ENCODE measurements around the gene SSTR5. TPM values are rescaled to one million over a fixed set of nuclear protein-coding genes. Genes with fewer than 3 reads are reported as not detected.
"Not testable (repeated sequence)": the region's sequence is repeated elsewhere in the genome, so short reads cannot be mapped to it uniquely, and the experiment has no call there.

The SSTR5 gene
- polyA plus RNA-seq, result under 1 TPM in 1 of 3 donors, not detected in 2; 0.15 TPM

DNA sequence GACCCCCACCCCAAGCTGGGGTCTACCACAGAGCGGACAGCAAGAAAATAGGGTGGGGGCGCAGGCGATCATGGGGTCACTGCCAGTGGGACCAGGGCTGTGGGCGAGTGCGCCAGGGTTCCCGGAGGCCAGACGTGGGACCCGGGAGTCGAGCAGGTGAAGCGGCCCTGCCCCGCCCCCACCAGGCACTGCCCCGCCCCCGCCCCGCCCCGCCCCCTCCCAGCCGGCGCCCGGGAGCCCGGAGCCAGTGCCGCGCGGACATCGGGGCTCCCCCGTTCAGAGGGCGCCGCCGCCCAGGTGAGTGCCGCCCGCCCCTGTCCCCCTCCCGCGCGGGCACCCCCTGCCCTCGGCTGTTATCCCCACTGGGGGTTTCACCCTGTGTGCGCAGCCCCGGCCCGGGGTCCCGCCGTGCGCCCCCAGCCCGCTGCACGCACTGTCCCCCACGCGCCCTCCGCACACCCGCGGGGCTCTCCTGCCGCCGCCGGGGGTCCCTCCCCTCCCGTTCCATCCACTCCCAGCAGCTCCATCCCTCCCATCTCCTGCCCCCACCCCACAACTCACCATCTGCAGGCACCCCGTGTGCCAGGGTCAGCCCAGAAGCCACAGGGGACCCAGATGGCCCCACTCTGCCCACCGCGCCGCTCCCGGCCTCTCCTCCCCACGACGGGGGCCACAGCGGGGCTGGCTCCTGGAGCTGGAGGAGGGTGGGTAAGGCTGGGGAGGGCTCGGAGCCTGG, at the start of gene SSTR5:
Gene SSTR5, plus strand, starts transcription at position 222 of the 736 bp plus-strand sequence. CDS start 6,122 bp downstream, outside the sequence.
- H3K27ac ChIP-seq (ENCODE audit: low read depth, low read length), result no peak within 1 kb of the TSS
- WGBS, 3 donors, result 6 to 12% (median 9%) methylated on average over 20 to 57 of the region's 59 CpGs

DNA sequence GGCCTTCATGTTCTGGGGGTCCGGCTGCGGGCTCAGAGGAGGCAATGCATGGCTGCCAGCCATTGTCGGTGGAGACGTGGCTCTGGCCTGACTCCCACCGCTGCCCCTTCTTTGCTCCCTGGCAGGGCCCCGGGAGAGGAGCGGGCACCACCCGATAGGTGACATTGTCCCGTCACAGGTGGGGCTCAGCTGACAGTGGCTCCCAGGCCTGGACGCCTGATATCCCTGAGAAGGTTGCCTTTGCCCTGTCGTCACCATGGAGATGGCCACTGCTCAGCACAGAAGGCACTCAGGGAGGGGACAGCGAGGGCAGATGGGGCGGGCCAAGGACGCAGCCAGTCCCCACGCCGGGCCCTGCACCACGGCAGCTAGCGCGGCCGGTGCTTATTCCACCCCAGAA, 48.4 kb upstream of the SSTR5 start:
- H3K27ac ChIP-seq (ENCODE audit: low read depth, low read length), result no peak overlapping the region
- WGBS, 3 donors, result 58 to 82% (median 80%) methylated on average over 20 of the region's 20 CpGs

DNA sequence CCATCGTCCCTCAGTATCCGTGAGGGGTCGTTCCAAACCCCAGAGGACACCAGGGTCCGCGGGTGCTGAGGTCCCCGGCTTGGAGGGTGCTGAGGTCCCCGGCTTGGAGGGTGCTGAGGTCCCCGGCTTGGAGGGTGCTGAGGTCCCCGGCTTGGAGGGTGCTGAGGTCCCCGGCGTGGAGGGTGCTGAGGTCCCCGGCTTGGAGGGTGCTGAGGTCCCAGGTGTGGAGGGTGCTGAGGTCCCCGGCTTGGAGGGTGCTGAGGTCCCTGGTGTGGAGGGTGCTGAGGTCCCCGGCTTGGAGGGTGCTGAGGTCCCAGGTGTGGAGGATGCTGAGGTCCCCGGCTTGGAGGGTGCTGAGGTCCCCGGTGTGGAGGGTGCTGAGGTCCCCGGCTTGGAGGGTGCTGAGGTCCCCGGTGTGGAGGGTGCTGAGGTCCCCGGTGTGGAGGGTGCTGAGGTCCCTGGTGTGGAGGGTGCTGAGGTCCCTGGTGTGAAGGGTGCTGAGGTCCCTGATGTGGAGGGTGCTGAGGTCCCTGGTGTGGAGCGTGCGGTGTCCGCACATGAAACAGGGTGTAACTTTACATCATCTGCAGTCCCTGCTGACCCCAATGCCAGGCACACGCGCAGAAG, 47.3 kb upstream of the SSTR5 start:
- not testable (repeated sequence) for H3K27ac ChIP-seq (ENCODE audit: low read depth, low read length)
- WGBS, 3 donors, result 69 to 72% (median 69%) methylated on average over 24 of the region's 24 CpGs

DNA sequence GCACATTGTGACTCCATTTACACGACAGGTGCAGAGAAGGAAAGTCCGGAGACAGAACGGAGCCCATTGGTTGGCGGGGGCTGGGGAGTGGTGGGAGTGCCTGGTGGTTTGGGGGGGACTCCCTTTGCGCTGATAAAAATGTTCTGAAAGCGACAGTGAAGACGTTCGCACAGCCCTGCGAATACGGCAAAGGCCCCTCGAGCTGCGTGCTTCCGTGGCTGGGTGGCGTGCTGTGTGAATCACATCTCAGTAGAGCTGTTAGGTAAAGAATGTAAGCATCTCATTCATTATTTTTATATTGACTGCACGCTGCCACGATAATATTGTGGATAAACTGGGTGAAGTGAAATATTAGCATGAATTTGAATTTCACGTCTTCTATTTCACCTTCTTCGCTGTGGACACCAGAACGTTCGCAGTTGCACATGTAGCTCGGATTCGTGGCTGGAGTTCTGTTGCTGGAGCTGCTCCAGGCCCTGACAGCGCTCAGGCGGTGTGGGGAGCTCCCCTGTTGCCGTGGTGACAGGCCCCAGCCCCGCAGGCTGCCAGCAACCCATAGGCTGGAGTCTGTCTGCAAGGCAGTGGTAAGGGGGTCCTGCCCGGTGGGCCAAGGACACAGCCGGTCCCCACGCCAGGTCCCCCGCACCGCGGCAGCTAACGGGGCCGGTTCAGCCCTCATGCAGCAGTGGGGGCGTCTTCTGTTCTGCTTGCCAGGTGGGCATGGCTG, 46.3 kb upstream of the SSTR5 start:
- H3K27ac ChIP-seq (ENCODE audit: low read depth, low read length), result no peak overlapping the region
- 55 to 68% (median 67%) methylated on average over 35 of the region's 35 CpGs for WGBS, 3 donors

DNA sequence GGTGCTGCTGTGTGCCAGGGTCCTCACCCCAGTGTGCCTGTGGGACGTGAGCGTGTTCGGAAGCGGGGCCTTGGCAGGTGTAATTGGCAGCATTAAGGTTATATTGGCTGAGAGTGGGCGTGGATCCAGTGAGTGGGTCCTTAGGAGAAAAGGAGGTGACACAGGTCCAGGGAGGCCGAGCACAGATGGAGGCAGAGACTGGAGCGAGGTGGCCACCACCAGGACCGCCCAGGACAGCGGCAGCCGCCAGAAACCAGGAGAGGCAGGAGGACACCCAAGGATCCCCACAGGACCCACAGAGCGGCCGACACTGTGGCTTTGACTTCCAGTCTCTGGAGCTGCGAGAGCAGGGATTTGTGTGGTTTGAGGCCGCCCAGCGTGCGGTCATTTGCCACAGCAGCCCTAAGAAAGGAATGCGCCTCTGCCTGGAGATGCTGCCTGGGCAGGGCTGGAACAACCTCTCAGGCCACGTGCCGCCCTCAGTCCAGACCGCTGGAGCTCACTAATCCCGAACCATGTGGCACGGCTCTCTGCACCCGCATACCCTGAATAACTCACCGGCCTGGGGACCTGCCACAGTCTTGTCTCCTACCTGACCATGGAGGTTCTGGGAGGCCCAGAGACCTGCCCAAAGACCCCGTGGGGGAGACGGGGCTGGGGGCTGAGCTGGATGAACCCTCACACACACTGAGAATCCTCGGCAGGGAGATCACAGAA, 45.6 kb upstream of the SSTR5 start:
- H3K27ac ChIP-seq (ENCODE audit: low read depth, low read length), result no peak overlapping the region
- WGBS, 3 donors, result 83 to 89% (median 83%) methylated on average over 25 to 27 of the region's 27 CpGs

DNA sequence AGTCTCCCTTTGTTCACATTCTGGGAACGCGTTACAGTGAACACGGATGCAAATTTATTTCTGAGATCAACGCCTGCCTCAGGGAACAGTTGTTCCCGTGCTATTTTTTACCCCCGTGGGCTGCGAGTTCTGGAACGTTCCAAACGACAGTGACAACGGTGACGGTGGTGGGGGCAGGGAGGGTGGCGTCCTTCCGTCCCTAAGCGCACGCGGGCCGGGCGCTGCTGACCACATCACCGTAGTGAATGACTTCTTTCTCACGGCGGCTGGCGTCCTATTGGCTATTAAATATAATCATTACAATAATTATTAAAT, 45.1 kb upstream of the SSTR5 start:
- WGBS, 3 donors, result 80 to 90% (median 82%) methylated on average over 22 of the region's 22 CpGs
- H3K27ac ChIP-seq (ENCODE audit: low read depth, low read length), result no peak overlapping the region

DNA sequence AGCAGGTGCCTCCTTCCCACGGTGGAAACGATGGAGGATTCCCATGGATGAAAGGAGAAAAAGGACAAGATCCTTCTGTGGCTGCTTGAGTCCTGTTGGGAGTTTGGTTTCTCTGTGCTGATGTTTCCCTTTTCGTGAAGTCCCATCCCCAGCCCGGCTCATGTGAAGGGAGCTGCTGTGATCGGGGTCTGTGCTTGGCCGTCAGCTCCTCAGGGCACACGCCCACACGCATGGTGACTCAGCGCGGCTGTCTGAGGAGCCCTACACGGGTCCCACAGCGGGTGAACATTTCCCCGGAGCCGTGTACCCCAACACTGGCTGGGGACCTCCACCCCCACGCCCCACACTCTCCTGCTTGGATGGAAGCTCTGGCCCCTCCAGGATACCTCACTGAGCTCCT, 44.5 kb upstream of the SSTR5 start:
- no peak overlapping the region for H3K27ac ChIP-seq (ENCODE audit: low read depth, low read length)
- 47 to 70% (median 51%) methylated on average over 15 of the region's 15 CpGs for WGBS, 3 donors

DNA sequence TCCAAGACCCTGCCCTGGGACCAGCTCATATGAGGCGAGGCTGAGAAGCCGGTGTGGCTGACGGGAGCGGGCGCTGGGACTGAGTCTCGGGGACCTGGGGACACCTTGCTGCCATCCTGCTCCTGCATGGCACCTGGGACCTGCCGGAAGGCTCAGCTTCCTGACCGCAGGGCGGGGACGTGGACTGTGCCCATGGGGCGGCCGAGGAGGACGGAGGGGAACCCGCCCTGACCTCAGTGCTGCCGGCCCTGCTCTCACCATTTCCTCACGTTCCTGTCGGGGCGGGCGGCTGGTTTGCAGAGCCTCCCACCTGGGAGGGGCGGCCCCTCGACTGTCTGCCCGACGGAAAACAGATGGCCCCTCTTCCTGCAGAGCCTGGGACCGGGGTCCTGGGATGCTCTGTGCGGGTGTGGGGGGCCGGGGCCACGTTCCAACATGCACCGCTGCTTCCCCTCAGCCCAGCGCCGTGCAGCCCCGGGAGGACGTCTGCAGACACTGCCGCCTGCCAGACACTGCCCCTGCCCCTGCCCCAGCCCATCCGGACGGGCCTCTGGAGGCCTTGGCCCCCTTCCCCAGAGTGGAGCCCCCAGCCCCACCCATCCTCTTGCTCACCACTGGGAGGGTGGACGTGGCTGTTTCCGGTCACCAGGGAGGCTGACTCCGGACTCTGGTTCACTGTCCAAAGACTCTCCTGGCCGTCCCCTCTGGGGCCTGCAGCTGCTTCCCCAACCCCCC, 43.9 kb upstream of the SSTR5 start:
- no peak overlapping the region for H3K27ac ChIP-seq (ENCODE audit: low read depth, low read length)
- WGBS, 3 donors, result 13 to 54% (median 18%) methylated on average over 38 to 39 of the region's 39 CpGs

DNA sequence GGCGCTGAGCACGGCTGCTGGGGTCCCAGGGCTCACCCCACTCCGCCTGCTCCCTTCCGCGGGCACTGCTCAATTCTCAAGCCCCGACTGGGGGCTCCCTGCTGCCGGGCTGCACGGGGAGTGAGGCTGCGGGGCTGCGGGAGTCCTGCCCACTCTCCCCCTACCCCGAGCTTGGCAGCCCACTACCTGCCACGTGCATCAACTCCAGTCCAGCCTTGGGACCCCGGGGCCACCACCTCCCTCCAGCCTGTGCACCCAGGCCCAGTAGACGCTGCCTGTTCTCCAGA, 43.3 kb upstream of the SSTR5 start:
- H3K27ac ChIP-seq (ENCODE audit: low read depth, low read length), result no peak overlapping the region
- WGBS, 3 donors, result 45 to 77% (median 55%) methylated on average over 14 of the region's 14 CpGs

DNA sequence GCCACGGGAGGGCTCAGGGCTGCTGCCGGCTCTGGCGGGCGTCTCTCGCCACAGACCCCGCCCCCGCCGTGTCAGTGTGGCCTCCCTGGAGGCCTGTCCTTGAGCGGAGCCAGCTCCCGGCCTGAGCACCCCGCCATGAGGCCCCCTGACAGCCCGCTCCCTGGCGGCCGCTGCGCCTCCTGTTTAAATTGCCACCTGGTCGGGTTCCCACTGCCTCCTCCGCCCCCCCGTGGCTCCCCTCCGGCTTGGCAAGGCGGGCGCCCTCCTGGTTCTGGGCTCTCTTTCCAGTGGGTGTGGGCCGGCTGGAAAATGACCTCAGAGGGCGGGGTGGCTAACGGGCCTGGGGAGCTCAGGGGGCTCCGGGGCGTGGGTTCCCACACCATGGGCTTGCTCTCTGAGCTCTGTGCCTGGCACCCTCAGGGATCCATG, 42.1 kb upstream of the SSTR5 start:
- 5 to 39% (median 24%) methylated on average over 15 to 26 of the region's 26 CpGs for WGBS, 3 donors

DNA sequence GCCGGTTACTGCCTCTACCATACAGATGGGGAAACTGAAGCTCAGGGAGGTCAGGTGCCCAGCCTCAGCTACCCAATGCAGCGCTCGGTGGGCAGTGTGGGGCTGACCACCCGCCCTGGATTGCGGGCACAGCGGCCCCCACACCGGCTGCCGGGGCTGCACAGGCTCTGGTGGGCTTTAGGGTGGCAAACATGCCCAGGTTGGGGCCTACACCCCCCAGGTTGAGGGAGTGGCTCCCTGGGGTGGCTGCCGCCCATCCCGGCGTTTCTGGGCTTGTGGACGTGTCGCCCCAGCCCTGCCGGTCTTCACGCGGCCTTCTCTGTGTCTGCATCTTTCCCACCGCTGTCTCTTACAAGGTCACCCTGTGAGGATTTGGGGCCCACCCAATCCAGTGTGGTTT, 40.9 kb upstream of the SSTR5 start:
- WGBS, 3 donors, result 88 to 93% (median 89%) methylated on average over 17 of the region's 17 CpGs
- no peak overlapping the region for H3K27ac ChIP-seq (ENCODE audit: low read depth, low read length)

More for the DNA sequence above, 42.1 kb upstream of the SSTR5 start:
- no peak overlapping the region for H3K27ac ChIP-seq (ENCODE audit: low read depth, low read length)

DNA sequence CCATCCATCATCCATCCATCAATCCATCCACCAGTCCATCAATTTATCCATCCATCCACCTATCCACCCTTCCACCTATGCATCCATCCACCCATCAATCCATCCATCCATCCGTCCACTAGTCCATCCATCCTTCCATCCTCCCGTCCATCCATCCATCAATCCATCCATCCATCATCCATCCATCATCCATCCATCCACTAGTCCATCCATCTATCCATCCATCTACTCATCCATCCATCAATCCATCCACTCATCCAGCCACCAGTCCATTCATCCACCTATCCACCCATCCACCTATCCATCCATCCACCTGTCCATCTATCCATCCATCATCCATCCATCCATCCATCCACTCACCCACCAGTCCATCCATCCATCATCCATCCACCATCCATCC, 39.9 kb upstream of the SSTR5 start:
- 90 to 97% (median 94%) methylated on average over 2 of the region's 2 CpGs for WGBS, 3 donors
- H3K27ac ChIP-seq (ENCODE audit: low read depth, low read length), result no peak overlapping the region

DNA sequence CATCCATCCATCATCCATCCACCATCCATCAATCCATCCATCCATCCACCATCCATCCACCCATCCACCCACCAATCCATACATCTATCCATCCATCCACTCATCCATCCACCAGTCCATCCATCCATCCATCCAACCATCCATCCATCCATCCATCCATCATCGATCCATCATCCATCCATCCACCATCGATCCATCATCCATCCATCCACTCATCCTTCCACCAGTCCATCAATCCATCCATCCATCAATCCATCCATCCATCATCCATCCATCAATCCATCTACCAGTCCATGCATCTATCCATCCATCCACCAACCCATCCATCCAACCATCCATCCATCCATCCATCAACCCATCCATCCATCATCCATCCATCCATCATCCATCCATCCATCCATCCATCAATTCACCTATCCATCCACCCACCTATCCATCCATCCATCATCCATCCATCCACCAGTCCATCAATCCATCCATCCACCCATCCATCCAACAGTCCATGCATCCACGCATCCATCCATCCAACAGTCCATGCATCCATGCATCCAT, 39.3 kb upstream of the SSTR5 start:
- WGBS, 3 donors, result 95 to 97% (median 97%) methylated on average over 3 of the region's 3 CpGs
- no peak overlapping the region for H3K27ac ChIP-seq (ENCODE audit: low read depth, low read length)

DNA sequence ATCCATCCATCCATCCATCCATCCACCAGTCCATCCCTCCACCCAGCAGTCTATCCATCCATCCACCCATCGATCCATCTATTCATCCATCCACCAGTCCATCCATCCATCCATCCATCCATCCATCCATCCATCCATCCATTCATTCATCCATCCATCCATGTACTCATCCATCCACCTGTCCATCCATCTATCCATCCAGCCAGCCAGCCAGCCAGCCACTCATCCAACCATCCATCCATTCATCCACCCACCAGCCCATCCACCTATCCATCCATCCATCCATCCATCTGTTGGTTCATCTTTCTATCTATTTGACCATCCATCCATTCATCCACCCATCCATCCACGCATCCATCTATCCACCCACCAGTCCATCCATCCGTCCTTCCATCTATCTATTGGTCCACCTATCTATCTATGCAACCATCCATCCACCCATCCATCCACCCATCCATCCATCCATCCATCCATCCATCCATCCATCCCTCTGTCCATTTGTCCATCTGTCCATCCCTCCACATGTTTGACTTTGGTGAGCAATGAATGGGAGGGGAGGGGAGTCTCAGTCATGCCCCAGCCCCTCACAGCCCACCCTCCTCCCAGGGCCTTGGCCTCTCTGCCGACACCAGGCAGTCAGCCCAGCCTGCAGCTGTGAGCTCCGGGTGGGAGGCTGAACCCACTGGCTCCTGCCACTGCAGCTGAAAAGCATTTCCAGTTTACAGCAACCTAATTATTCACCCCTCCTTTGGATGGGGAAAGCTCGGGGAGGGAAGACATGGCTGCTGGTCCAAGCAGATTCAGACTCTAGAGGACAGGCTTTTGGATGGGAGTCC, 38.1 kb upstream of the SSTR5 start:
- no peak overlapping the region for H3K27ac ChIP-seq (ENCODE audit: low read depth, low read length)
- 73 to 78% (median 73%) methylated on average over 6 of the region's 6 CpGs for WGBS, 3 donors

DNA sequence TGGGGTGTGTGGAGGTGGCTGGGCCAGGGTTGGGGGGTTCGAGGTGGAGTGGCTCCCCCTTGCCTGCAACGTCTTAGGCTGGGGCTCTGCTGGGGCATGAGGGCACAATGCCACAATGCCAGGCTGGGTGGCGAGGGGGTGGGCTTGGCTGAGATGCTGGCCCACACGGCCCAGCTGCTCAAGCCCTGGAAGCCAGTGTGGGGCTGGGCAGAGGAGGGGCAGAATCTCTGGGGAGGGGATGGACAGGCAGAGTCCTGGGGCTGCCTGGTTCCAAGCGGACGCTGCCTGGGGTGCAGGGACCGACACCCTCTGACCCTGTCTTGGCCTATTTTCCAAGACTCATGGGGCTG, 37.5 kb upstream of the SSTR5 start:
- H3K27ac ChIP-seq (ENCODE audit: low read depth, low read length), result no peak overlapping the region
- 73 to 83% (median 83%) methylated on average over 7 of the region's 7 CpGs for WGBS, 3 donors

DNA sequence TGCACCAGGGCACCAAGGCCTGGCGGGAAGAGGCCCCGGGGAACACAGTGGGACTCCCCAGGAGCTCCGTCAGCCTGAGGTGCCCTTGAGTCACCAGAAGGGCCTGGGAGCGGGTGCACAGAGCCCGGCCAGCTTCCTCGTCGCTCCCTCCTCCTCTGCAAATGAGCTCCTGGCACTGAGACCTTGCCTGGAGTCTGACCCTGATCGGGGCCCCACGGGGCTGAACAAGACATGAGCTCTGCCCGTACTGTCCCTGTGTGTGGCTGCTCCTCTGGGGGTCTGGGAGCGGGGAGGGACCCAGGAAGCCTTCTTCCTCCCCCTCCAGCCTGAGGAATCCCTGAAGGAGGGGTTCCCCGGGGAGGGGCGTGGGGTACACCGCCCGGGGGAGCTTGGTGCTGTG, 36.4 kb upstream of the SSTR5 start:
- 29 to 62% (median 48%) methylated on average over 15 of the region's 15 CpGs for WGBS, 3 donors
- no peak overlapping the region for H3K27ac ChIP-seq (ENCODE audit: low read depth, low read length)

DNA sequence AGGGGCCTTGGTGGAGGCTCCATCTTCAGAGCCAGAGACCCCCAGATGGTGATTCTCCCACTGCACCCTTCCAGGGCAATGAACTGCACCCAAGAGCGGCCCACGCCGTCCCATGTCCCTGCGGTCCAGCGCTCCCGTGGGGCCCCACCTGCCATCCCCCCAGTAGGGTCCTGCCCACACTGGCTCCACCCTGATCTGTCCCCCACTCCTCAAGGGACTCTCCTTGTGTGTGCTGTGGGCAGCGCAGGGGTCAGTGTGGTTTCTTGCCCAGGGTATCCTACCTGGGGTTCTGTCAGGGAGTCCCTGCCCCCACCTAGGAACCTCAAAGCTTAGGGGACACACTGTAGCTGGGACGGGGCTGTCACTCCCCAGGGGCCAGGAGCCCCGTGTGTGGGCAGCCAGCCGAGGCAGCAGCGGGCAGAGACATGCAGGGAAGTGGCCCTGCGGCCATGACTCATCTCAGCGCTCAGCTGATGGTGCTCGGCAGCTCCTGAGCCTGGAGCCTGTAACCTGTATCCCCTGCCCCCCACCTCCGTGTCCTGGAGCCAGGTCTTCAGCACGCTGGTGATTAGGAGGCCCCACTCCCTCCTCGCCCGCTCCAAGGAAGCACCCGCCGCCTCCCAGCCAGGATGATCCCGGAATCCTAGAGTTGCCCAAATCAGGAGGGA, 35.7 kb upstream of the SSTR5 start:
- 48 to 71% (median 58%) methylated on average over 21 of the region's 21 CpGs for WGBS, 3 donors
- no peak overlapping the region for H3K27ac ChIP-seq (ENCODE audit: low read depth, low read length)

Measured in adipose tissue (tissue), 3 donors.